SU-DHL-6 (cell line): ENCODE data around the gene TMEM14B.

Experiments
- H2AFZ ChIP-seq: fragments of 200-600 bp; sonication (generic); 2 replicates; pipeline ENCODE4 v1.6.1; 2014; ENCODE audit warnings: low read depth, mild to moderate bottlenecking, moderate library complexity, mixed read lengths, antibody characterized with exemption, low read length; ENCODE audit not compliant: severe bottlenecking
- H3F3A ChIP-seq: fragments of 200-600 bp; shearing (Covaris generic); 2 replicates; pipeline ENCODE4 v1.6.0; 2016; ENCODE audit warnings: antibody characterized with exemption, mild to moderate bottlenecking; ENCODE audit not compliant: insufficient read depth
- H3K27ac ChIP-seq: fragments of 200-600 bp; sonication (generic); 2 replicates; pipeline ENCODE4 v1.5.1; 2016; ENCODE audit warnings: low read depth, mild to moderate bottlenecking, low read length, moderate library complexity, mixed read lengths
- H3K27me3 ChIP-seq: fragments of 200-600 bp; sonication (generic), shearing (Covaris generic); 2 replicates; pipeline ENCODE4 v1.6.0; 2014; ENCODE audit warnings: mild to moderate bottlenecking, low read length
- H3K36me3 ChIP-seq: fragments of 200-600 bp; sonication (generic); 2 replicates; pipeline ENCODE4 v1.6.1; 2014; ENCODE audit warnings: mild to moderate bottlenecking, low read length, mixed read lengths
- H3K4me2 ChIP-seq: fragments of 300-600, 200-600 bp; shearing (Covaris generic), sonication (generic); 2 replicates; pipeline ENCODE4 v1.6.0; 2014; ENCODE audit warnings: low read length, low read depth, mild to moderate bottlenecking; ENCODE audit not compliant: poor library complexity, severe bottlenecking
- H3K4me3 ChIP-seq: fragments of 200-600 bp; sonication (generic); 2 replicates; pipeline ENCODE4 v1.5.1; 2014; ENCODE audit warnings: antibody characterized with exemption, low read length, mild to moderate bottlenecking, mixed read lengths; ENCODE audit not compliant: insufficient read depth, poor library complexity, severe bottlenecking
- H3K79me2 ChIP-seq: fragments of 200-600 bp; sonication (generic); 2 replicates; pipeline ENCODE4 v1.6.1; 2014; ENCODE audit warnings: mild to moderate bottlenecking, low read length, moderate library complexity; ENCODE audit not compliant: insufficient read depth
- H3K9ac ChIP-seq: fragments of 200-600 bp; sonication (generic); 2 replicates; pipeline ENCODE4 v1.7.0; 2014; ENCODE audit warnings: mild to moderate bottlenecking, low read length
- H3K9me2 ChIP-seq: fragments of 200-600 bp; sonication (generic); replicated peaks from 2 replicates; pipeline ENCODE4 v1.6.1; 2014; ENCODE audit warnings: low read length; ENCODE audit not compliant: insufficient read depth
- H3K9me3 ChIP-seq: fragments of 200-600 bp; sonication (generic); 2 replicates; pipeline ENCODE4 v1.6.1; 2014; ENCODE audit warnings: low read length, mixed read lengths; ENCODE audit not compliant: insufficient read depth
- H4K20me1 ChIP-seq: fragments of 200-600 bp; sonication (generic); 2 replicates; pipeline ENCODE4 v1.6.1; 2014; ENCODE audit warnings: low read depth, mild to moderate bottlenecking, antibody characterized with exemption, low read length, moderate library complexity, mixed read lengths
- EZH2phosphoT487 ChIP-seq: fragments of 200-600 bp; sonication (generic), shearing (Covaris generic); conservative IDR thresholded peaks from 2 replicates; pipeline ENCODE4 v1.6.1; 2018; ENCODE audit warnings: mild to moderate bottlenecking, antibody characterized with exemption, low read length, moderate library complexity, mixed read lengths
- TF ChIP-seq, protein P1 (sequence below): fragments of 200-600 bp; sonication (generic); IDR thresholded peaks from one replicate; pipeline ENCODE4 v1.5.1; 2017; ENCODE audit warnings: antibody characterized with exemption, mild to moderate bottlenecking, low read length, moderate library complexity; ENCODE audit not compliant: insufficient read depth, poor library complexity, severe bottlenecking

Gene TMEM14B

DNA sequence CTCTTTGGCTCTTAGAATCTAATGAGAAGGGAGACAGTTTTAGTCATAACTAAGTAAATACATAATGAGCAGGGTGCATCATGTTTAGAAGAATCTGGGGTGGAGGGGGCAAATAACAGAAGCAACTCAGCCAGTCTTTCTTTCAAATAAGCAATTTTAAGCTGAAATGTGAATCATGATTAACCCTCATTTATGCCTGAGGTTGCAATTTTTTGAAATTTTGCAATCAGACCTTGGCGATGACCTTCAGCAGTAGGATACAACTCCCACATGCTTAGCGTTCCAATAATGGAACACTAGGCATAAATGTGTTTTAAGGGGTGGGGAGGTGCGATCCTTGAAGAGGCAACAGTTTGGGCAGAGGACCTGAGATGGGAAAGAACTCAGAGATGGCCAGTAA lies 30.6 kb downstream of the TMEM14B start:
- no peak overlapping the region for H2AFZ ChIP-seq
- no peak overlapping the region for H3K4me3 ChIP-seq
- no peak overlapping the region for H3K9ac ChIP-seq
- no peaks in the 10 kb centered on the region for H3K27me3 ChIP-seq
- peaks cover 3% of the 10 kb centered on the region; the same call in 1 of the 2 replicates for H3K36me3 ChIP-seq
- H3K79me2 ChIP-seq = no peaks in the 10 kb centered on the region
- H4K20me1 ChIP-seq = no peaks in the 10 kb centered on the region
- H3F3A ChIP-seq = no peaks in the 10 kb centered on the region
- H3K4me2 ChIP-seq = no peak overlapping the region
- no peaks in the 10 kb centered on the region for H3K9me2 ChIP-seq
- no peaks in the 10 kb centered on the region for H3K9me3 ChIP-seq
- H3K27ac ChIP-seq = no peak overlapping the region
- TF ChIP-seq, protein P1, sequence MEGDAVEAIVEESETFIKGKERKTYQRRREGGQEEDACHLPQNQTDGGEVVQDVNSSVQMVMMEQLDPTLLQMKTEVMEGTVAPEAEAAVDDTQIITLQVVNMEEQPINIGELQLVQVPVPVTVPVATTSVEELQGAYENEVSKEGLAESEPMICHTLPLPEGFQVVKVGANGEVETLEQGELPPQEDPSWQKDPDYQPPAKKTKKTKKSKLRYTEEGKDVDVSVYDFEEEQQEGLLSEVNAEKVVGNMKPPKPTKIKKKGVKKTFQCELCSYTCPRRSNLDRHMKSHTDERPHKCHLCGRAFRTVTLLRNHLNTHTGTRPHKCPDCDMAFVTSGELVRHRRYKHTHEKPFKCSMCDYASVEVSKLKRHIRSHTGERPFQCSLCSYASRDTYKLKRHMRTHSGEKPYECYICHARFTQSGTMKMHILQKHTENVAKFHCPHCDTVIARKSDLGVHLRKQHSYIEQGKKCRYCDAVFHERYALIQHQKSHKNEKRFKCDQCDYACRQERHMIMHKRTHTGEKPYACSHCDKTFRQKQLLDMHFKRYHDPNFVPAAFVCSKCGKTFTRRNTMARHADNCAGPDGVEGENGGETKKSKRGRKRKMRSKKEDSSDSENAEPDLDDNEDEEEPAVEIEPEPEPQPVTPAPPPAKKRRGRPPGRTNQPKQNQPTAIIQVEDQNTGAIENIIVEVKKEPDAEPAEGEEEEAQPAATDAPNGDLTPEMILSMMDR = no peak
- TF ChIP-seq EZH2phosphoT487 = no peak

DNA sequence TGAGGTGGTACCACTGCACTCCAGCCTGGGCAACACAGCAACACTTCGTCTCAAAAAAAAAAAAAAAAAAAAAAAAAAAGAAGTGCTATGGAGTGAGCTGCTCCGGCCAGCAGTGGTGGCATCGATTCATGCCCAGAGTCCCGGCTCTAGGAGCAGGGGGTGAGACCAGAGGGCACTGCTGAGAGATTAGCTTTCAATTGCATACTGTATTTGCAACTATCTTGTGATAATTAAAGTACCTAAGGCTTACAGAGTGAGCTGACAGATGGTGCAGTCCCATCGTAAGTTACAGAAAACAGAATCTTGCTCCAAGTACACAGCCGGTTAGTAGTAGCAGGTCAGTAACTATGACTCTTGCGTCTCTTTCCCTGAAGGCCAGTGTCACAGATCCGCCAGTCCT lies 31.5 kb downstream of the TMEM14B start:
- Histone ChIP-seq H3K79me2 (no peaks in the 10 kb centered on the region), H3K4me3 (no peak overlapping the region), H4K20me1 (no peaks in the 10 kb centered on the region), H3K36me3 (peaks cover 3% of the 10 kb centered on the region; the same call in 1 of the 2 replicates), H3K9ac (no peak overlapping the region), H3K27ac (no peak overlapping the region), H3K27me3 (no peaks in the 10 kb centered on the region), H3K4me2 (no peak overlapping the region), H2AFZ (no peak overlapping the region), H3F3A (no peaks in the 10 kb centered on the region), H3K9me2 (no peaks in the 10 kb centered on the region), H3K9me3 (no peaks in the 10 kb centered on the region)
- TF ChIP-seq, protein P1 = no peak
- no peak for TF ChIP-seq EZH2phosphoT487

DNA sequence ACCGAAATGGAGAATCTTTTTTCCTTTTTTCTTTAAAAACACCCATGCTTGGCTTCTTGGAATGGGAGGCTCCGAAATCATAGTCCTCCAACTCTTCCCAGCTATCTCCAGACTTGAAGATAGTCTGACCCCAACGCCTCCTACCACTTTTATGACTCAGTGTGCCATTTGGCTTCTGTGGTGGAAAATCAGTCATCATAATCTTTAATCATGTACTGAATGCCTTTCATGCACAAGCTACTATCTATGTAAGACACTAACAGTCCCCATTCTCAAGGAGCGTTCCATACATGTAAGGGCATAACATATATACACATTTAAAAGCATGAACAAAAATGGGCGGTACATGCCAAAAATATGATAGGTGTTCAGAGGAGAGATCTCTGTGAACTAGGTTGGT lies 44.1 kb downstream of the TMEM14B start:
- Histone ChIP-seq H3F3A (no peaks in the 10 kb centered on the region), H3K9me3 (no peaks in the 10 kb centered on the region), H3K4me2 (no peak overlapping the region), H3K9me2 (no peaks in the 10 kb centered on the region), H3K27me3 (no peaks in the 10 kb centered on the region), H3K4me3 (no peak overlapping the region), H2AFZ (no peak overlapping the region), H3K79me2 (no peaks in the 10 kb centered on the region), H3K27ac (no peak overlapping the region), H3K9ac (no peak overlapping the region), H4K20me1 (no peaks in the 10 kb centered on the region), H3K36me3 (no peaks in the 10 kb centered on the region)
- TF ChIP-seq, protein P1 = no peak
- TF ChIP-seq EZH2phosphoT487 = no peak
